ENCODE data around the gene SLC46A1.

- TF ChIP-seq, protein P1, sequence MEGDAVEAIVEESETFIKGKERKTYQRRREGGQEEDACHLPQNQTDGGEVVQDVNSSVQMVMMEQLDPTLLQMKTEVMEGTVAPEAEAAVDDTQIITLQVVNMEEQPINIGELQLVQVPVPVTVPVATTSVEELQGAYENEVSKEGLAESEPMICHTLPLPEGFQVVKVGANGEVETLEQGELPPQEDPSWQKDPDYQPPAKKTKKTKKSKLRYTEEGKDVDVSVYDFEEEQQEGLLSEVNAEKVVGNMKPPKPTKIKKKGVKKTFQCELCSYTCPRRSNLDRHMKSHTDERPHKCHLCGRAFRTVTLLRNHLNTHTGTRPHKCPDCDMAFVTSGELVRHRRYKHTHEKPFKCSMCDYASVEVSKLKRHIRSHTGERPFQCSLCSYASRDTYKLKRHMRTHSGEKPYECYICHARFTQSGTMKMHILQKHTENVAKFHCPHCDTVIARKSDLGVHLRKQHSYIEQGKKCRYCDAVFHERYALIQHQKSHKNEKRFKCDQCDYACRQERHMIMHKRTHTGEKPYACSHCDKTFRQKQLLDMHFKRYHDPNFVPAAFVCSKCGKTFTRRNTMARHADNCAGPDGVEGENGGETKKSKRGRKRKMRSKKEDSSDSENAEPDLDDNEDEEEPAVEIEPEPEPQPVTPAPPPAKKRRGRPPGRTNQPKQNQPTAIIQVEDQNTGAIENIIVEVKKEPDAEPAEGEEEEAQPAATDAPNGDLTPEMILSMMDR (IDR thresholded peaks at IDR 0.05; ENCODE audit: insufficient read depth, low read length, poor library complexity, severe bottlenecking), result no peak
- TF ChIP-seq EZH2phosphoT487 (conservative IDR thresholded peaks at IDR 0.05; ENCODE audit: low read length), result no peak
These were observed 20.6 kb downstream of the SLC46A1 start for GRCh38 chr17:28385406-28385805.
